GM23248 (cell line): Measurements from ENCODE around the gene SIK3. TPM values are rescaled to one million over a fixed set of nuclear protein-coding genes. Genes with fewer than 3 reads are reported as not detected.

ENCODE experiments used
- DNase-seq: peaks from one replicate; pipeline ENCODE4 v3.0.0-alpha.2; 2015
- H2AFZ ChIP-seq: fragments of 200-600 bp; sonication (generic); 2 replicates; pipeline ENCODE4 v1.6.1; 2016; ENCODE audit warnings: antibody characterized with exemption
- H3F3A ChIP-seq: fragments of 200-600 bp; sonication (generic); 2 replicates; pipeline ENCODE4 v1.6.1; 2016; ENCODE audit warnings: mild to moderate bottlenecking, antibody characterized with exemption, mixed run types; ENCODE audit not compliant: insufficient read depth
- H3K27ac ChIP-seq: fragments of 200-600 bp; sonication (generic); 2 replicates; pipeline ENCODE4 v1.5.1; 2016; ENCODE audit warnings: mild to moderate bottlenecking
- H3K27me3 ChIP-seq: fragments of 200-600 bp; sonication (generic); replicated peaks from 2 replicates; pipeline ENCODE4 v1.6.1; 2016; ENCODE audit warnings: mild to moderate bottlenecking; ENCODE audit not compliant: insufficient read depth
- H3K36me3 ChIP-seq: fragments of 200-600 bp; sonication (generic); 2 replicates; pipeline ENCODE4 v1.6.1; 2016; ENCODE audit warnings: low read depth, mild to moderate bottlenecking
- H3K4me1 ChIP-seq: fragments of 200-600 bp; sonication (generic); 2 replicates; pipeline ENCODE4 v1.6.1; 2016; ENCODE audit warnings: mild to moderate bottlenecking; ENCODE audit not compliant: insufficient read depth
- H3K4me2 ChIP-seq: fragments of 200-600 bp; sonication (generic); one replicate; pipeline ENCODE4 v1.6.1; 2016; ENCODE audit warnings: mild to moderate bottlenecking; ENCODE audit not compliant: unreplicated experiment
- H3K4me3 ChIP-seq: fragments of 200-600 bp; sonication (generic); 2 replicates; pipeline ENCODE4 v1.5.1; 2016; ENCODE audit warnings: mild to moderate bottlenecking
- H3K79me2 ChIP-seq: fragments of 200-600 bp; sonication (generic); 2 replicates; pipeline ENCODE4 v1.6.1; 2016; ENCODE audit warnings: mild to moderate bottlenecking; ENCODE audit not compliant: insufficient read depth
- H3K9ac ChIP-seq: fragments of 200-600 bp; sonication (generic); 2 replicates; pipeline ENCODE4 v1.6.1; 2016; ENCODE audit warnings: mild to moderate bottlenecking
- H3K9me2 ChIP-seq: fragments of 200-600 bp; sonication (generic); 2 replicates; pipeline ENCODE4 v1.6.1; 2016; ENCODE audit warnings: mixed run types, mild to moderate bottlenecking, moderate library complexity; ENCODE audit not compliant: insufficient read depth
- H3K9me3 ChIP-seq: fragments of 200-600 bp; sonication (generic); one replicate; pipeline ENCODE4 v1.6.1; 2017; ENCODE audit warnings: low read depth
- H4K20me1 ChIP-seq: fragments of 200-600 bp; sonication (generic); 2 replicates; pipeline ENCODE4 v1.6.0; 2016; ENCODE audit not compliant: insufficient read depth
- EZH2 ChIP-seq: fragments of 200-600 bp; sonication (generic); IDR thresholded peaks from 2 replicates; pipeline ENCODE4 v1.6.1; 2018; ENCODE audit warnings: antibody characterized with exemption, mild to moderate bottlenecking; ENCODE audit not compliant: insufficient read depth, poor library complexity, severe bottlenecking
- EZH2phosphoT487 ChIP-seq: fragments of 200-600 bp; sonication (generic); IDR thresholded peaks from 2 replicates; pipeline ENCODE4 v1.6.1; 2018; ENCODE audit warnings: antibody characterized with exemption, moderate library complexity, mild to moderate bottlenecking, low read depth; ENCODE audit not compliant: insufficient read depth
- WGBS, 2 experiments: methylation state at CpG; one replicate each; pipeline ENCODE4 v1.1.6; 2015 to 2017; ENCODE audit warnings: low lambda C conversion rate in 2 of 2, low coverage in 1 of 2; ENCODE audit errors: missing lambda C conversion rate in 2 of 2; 5-methylcytosine and 5-hydroxymethylcytosine counted together
- in situ Hi-C: fragments of 300-500 bp; cut with MboI; formaldehyde crosslinking; loops from 2 replicates; pipeline ENCODE4 v1.15.0; 2020
- polyA plus RNA-seq: library from polyadenylated mRNA; unstranded; fragments of >200 nt; fragmentation: Nextera tagmentation; extraction: Ambion mirVana; gene quantifications from 2 replicates; pipeline ENCODE4 v1.2.1, GENCODE V29; 2016
- total RNA-seq: library from RNA; depleted of rRNA; stranded (reverse); fragments of >200 nt; shearing (Covaris generic); gene quantifications from 2 replicates; pipeline ENCODE4 v1.2.3, GENCODE V29; 2014

The SIK3 gene
- total and polyA plus RNA-seq, 2 experiments from 2014 or later: 4.2 to 15.5 TPM

DNA sequence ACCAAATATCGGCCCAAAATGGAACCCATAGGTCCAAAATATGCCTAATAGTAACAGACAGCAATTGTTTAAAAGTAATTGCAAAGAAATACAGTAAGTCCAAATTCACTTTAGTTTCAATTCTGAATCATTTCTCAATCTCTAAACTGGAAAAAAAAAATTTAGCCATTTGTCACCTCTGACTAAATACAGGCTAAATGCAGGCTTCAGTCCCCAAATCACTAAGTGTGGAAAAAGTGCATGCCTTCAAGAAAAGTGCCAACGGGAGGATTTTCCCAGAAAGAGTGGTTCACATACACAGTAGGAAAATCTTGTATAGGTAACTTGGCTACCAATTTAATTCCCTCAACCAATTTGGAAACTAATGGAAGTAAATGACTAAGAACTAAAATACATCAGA lies 35.7 kb downstream of the SIK3 start:
- no peaks in the 10 kb centered on the region for H3K36me3 ChIP-seq
- H2AFZ ChIP-seq: no peak overlapping the region
- H4K20me1 ChIP-seq: no peaks in the 10 kb centered on the region; the same call in 1 of the 2 replicates
- no peak overlapping the region for H3K27ac ChIP-seq
- no peak for TF ChIP-seq EZH2
- TF ChIP-seq EZH2phosphoT487: no peak
- in situ Hi-C loops: no loop called here
- H3K9me2 ChIP-seq: no peaks in the 10 kb centered on the region
- H3K9me3 ChIP-seq: no peaks in the 10 kb centered on the region
- peaks cover 32% of the 10 kb centered on the region for H3K4me1 ChIP-seq
- no peak overlapping the region for H3K4me2 ChIP-seq
- no peak for DNase-seq
- no peaks in the 10 kb centered on the region for H3K27me3 ChIP-seq
- no peak overlapping the region for H3K4me3 ChIP-seq
- WGBS, 2 experiments: 82 to 88% methylated on average over 2 of the region's 2 CpGs
- H3F3A ChIP-seq: peaks cover 33% of the 10 kb centered on the region
- no peak overlapping the region for H3K9ac ChIP-seq
- H3K79me2 ChIP-seq: peaks cover 87% of the 10 kb centered on the region

DNA sequence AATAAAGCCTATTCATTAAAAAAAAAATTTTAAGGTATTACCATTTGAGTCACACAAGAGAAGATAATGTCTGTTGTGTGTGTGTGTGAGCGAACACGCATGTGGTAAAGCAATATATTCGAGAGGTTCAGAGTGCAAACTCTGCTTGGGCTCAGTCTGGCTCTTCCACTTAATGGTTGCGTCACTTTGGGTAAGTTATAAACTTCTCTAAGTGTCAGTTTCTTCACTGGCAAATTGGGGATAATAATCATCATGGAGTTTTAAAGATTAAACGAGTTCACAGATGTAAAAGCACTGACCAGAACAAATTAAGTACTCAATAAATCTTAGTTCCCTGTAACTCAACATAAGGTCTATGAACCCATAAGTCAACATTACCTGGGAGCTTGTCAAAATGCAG lies 37.0 kb downstream of the SIK3 start:
- Histone ChIP-seq H3K9ac (no peak overlapping the region), H3K9me3 (no peaks in the 10 kb centered on the region), H3K79me2 (peaks cover 85% of the 10 kb centered on the region), H3K36me3 (no peaks in the 10 kb centered on the region), H4K20me1 (no peaks in the 10 kb centered on the region; the same call in 1 of the 2 replicates), H3K4me3 (no peak overlapping the region), H3K27ac (no peak overlapping the region), H3K4me1 (peaks cover 32% of the 10 kb centered on the region), H3F3A (peaks cover 38% of the 10 kb centered on the region), H3K4me2 (no peak overlapping the region), H3K27me3 (no peaks in the 10 kb centered on the region), H2AFZ (no peak overlapping the region), H3K9me2 (no peaks in the 10 kb centered on the region)
- no peak for TF ChIP-seq EZH2
- in situ Hi-C loops: no loop called here
- 96 to 97% methylated on average over 5 of the region's 5 CpGs for WGBS, 2 experiments
- no peak for DNase-seq

DNA sequence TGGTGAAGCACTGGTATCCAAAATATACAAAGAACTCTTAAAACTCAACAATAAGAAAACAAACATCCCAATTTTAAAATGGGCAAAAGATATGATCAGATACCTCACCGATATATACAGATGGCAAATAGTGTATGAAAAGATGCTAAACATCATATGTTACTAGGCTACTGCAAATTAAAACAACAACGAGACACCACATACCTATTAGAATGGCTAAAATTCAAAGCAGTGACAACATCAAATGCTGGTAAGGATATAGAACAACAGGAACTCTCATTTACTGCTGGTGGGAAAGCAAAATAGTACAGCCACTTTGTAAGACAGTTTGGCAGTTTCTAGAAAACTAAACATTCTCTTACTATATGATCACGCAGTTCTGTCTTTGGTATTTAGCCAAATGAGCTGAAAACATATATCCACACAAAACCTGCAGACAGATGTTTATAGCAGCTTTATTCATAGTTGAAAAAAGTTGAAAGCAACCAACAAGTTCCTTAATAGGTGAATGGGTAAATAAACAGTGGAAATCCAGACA lies 38.5 kb downstream of the SIK3 start:
- H2AFZ ChIP-seq: no peak overlapping the region
- in situ Hi-C loops: no loop called here
- H3K4me3 ChIP-seq: no peak overlapping the region
- peaks cover 38% of the 10 kb centered on the region for H3F3A ChIP-seq
- no peak for DNase-seq
- no peaks in the 10 kb centered on the region for H3K27me3 ChIP-seq
- peaks cover 30% of the 10 kb centered on the region for H3K4me1 ChIP-seq
- H3K9me2 ChIP-seq: no peaks in the 10 kb centered on the region
- peaks cover 86% of the 10 kb centered on the region for H3K79me2 ChIP-seq
- peaks cover 4% of the 10 kb centered on the region for H4K20me1 ChIP-seq
- H3K27ac ChIP-seq: no peak overlapping the region
- H3K9ac ChIP-seq: no peak overlapping the region
- H3K4me2 ChIP-seq: no peak overlapping the region
- H3K9me3 ChIP-seq: no peaks in the 10 kb centered on the region
- H3K36me3 ChIP-seq: no peaks in the 10 kb centered on the region
- 58 to 72% methylated on average over 3 of the region's 3 CpGs for WGBS, 2 experiments
- no peak for TF ChIP-seq EZH2
- TF ChIP-seq EZH2phosphoT487: no peak

DNA sequence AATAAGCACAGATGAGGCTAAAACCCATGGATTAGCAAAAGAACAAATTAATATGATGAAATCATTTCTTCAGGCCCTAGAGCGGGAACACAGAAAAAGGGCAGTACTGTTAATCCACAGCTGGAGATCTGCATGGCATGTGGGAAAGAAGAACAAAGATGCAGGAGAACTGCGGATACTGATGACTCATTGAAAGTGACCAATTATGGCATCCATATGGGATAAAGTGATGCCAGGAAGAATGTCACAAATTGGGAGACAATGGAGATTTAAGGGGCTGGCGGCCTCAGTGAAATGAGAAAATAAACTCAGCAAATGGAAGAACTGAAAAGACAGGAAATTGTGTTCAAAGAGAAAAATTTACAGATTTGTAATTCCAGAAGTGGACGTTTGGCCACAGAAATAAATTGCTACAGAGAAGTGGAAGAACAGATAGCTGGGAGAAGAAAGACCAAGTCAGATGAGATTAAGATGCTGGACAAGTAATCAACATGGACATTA lies 39.4 kb downstream of the SIK3 start:
- Histone ChIP-seq H3K79me2 (peaks cover 92% of the 10 kb centered on the region), H3K9me2 (no peaks in the 10 kb centered on the region), H3K9ac (no peak overlapping the region), H4K20me1 (peaks cover 4% of the 10 kb centered on the region), H3K27ac (peak overlapping the region; percentile 15; the same call in 1 of the 2 replicates), H3K4me3 (0 out of 2 replicates have a peak overlapping the region, but pooled peaks have one; percentile 5), H3K4me1 (peaks cover 22% of the 10 kb centered on the region), H3K27me3 (no peaks in the 10 kb centered on the region), H2AFZ (no peak overlapping the region), H3K4me2 (peak overlapping the region; percentile 50), H3F3A (peaks cover 32% of the 10 kb centered on the region), H3K36me3 (no peaks in the 10 kb centered on the region), H3K9me3 (no peaks in the 10 kb centered on the region)
- TF ChIP-seq EZH2phosphoT487: no peak
- no peak for TF ChIP-seq EZH2
- 6 to 8% methylated on average over 4 of the region's 4 CpGs for WGBS, 2 experiments
- in situ Hi-C loops: no loop called here
- DNase-seq: peak; percentile 76

DNA sequence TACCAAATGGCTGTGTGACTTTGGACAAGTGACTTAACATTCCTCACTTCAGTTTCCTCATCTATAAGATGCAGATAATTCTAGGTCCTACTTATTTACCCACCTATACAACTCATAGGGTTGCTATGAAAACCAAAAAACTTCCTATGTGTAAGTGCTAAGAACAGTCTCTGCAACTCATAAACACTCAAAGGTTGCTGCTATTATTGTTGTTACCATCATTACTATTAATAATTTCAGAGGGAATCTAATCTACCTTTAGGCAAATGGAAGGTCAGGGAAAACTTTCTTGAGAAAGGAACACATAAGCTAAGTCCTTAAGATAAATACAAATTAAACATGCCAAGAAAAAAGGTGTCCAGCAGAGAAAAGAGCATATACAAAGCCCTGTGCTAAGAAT lies 40.5 kb downstream of the SIK3 start:
- no peak overlapping the region for H3K4me2 ChIP-seq
- no peak overlapping the region for H3K27ac ChIP-seq
- no peaks in the 10 kb centered on the region for H3K36me3 ChIP-seq
- H3K4me3 ChIP-seq: no peak overlapping the region
- H2AFZ ChIP-seq: no peak overlapping the region
- H3K79me2 ChIP-seq: peaks cover 91% of the 10 kb centered on the region
- no peaks in the 10 kb centered on the region for H3K27me3 ChIP-seq
- no peaks in the 10 kb centered on the region for H3K9me2 ChIP-seq
- DNase-seq: no peak
- peaks cover 4% of the 10 kb centered on the region for H4K20me1 ChIP-seq
- no peak overlapping the region for H3K9ac ChIP-seq
- H3K9me3 ChIP-seq: no peaks in the 10 kb centered on the region
- H3F3A ChIP-seq: peaks cover 30% of the 10 kb centered on the region
- H3K4me1 ChIP-seq: peaks cover 16% of the 10 kb centered on the region
- in situ Hi-C loops: no loop called here
- TF ChIP-seq EZH2 (no peak), EZH2phosphoT487 (no peak)
